Liver (tissue), 3 donors: ENCODE data around the gene NTM.

Source experiments
- CTCF ChIP-seq: fragments of 150-350 bp; IDR thresholded peaks from 2 replicates; pipeline ENCODE4 v1.5.1; 2017; ENCODE audit warnings: improper control_type of control experiment, low read depth, low read length; ENCODE audit not compliant: missing input control
- EGR1 ChIP-seq, 2 donors: IDR thresholded peaks; 2 replicates each; pipeline ENCODE4 v1.6.1; 2016 to 2018; ENCODE audit warnings: antibody characterized with exemption in 2 of 2, low read depth in 2 of 2
- GABPA ChIP-seq, 2 donors: IDR thresholded peaks in 1 of 2; conservative IDR thresholded peaks in 1 of 2; 2 replicates each; pipeline ENCODE4 v1.6.1; 2016; ENCODE audit warnings: antibody characterized with exemption in 2 of 2, mild to moderate bottlenecking in 1 of 2, moderate library complexity in 1 of 2
- RAD21 ChIP-seq, 2 donors: IDR thresholded peaks; 2 replicates each; pipeline ENCODE4 v1.6.1; 2016; ENCODE audit warnings: antibody characterized with exemption in 2 of 2, mild to moderate bottlenecking in 2 of 2
- TAF1 ChIP-seq: conservative IDR thresholded peaks from 2 replicates; pipeline ENCODE4 v1.6.1; 2016; ENCODE audit warnings: antibody characterized with exemption, mild to moderate bottlenecking
- ZBTB33 ChIP-seq: IDR thresholded peaks from 2 replicates; pipeline ENCODE4 v1.6.1; 2016; ENCODE audit warnings: antibody characterized with exemption
- TF ChIP-seq, protein P1 (sequence below): IDR thresholded peaks from 2 replicates; pipeline ENCODE4 v1.6.1; 2016; ENCODE audit warnings: antibody characterized with exemption
- TF ChIP-seq, protein P2 (sequence below): IDR thresholded peaks from 2 replicates; pipeline ENCODE4 v1.6.1; 2016; ENCODE audit warnings: antibody characterized with exemption, mild to moderate bottlenecking
- donor health status: healthy.
- donor health status: healthy.

- no peak for TF ChIP-seq CTCF
- TF ChIP-seq, protein P1, sequence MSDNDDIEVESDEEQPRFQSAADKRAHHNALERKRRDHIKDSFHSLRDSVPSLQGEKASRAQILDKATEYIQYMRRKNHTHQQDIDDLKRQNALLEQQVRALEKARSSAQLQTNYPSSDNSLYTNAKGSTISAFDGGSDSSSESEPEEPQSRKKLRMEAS = no peak
- TF ChIP-seq RAD21 (IDR thresholded peaks at IDR 0.05) = no peak
- no peak for TF ChIP-seq EGR1 (IDR thresholded peaks at IDR 0.05; ENCODE audit: low read depth in 2 of 2)
- no peak for TF ChIP-seq TAF1
- TF ChIP-seq ZBTB33 = no peak
- TF ChIP-seq, protein P2, sequence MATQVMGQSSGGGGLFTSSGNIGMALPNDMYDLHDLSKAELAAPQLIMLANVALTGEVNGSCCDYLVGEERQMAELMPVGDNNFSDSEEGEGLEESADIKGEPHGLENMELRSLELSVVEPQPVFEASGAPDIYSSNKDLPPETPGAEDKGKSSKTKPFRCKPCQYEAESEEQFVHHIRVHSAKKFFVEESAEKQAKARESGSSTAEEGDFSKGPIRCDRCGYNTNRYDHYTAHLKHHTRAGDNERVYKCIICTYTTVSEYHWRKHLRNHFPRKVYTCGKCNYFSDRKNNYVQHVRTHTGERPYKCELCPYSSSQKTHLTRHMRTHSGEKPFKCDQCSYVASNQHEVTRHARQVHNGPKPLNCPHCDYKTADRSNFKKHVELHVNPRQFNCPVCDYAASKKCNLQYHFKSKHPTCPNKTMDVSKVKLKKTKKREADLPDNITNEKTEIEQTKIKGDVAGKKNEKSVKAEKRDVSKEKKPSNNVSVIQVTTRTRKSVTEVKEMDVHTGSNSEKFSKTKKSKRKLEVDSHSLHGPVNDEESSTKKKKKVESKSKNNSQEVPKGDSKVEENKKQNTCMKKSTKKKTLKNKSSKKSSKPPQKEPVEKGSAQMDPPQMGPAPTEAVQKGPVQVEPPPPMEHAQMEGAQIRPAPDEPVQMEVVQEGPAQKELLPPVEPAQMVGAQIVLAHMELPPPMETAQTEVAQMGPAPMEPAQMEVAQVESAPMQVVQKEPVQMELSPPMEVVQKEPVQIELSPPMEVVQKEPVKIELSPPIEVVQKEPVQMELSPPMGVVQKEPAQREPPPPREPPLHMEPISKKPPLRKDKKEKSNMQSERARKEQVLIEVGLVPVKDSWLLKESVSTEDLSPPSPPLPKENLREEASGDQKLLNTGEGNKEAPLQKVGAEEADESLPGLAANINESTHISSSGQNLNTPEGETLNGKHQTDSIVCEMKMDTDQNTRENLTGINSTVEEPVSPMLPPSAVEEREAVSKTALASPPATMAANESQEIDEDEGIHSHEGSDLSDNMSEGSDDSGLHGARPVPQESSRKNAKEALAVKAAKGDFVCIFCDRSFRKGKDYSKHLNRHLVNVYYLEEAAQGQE = no peak
- no peak for TF ChIP-seq GABPA (IDR thresholded peaks at IDR 0.05 in 1 of 2, conservative IDR thresholded peaks at IDR 0.05 in 1 of 2)
These were observed 164.2 kb downstream of the NTM start for GRCh38 chr11:131534611-131535010.
